Measurements from ENCODE around the gene GBX2.

GBX2 gene

GRCh38 chr2:236168110-236169080, at the start of gene GBX2:
Gene GBX2, minus strand, starts transcription at chr2:236168386. Its CDS starts 415 bp downstream, at chr2:236167971.
- peak; percentile 14 for DNase-seq (ENCODE audit: low read depth, low spot score)
- no peak within 1 kb of the TSS for H3K27ac ChIP-seq

DNA sequence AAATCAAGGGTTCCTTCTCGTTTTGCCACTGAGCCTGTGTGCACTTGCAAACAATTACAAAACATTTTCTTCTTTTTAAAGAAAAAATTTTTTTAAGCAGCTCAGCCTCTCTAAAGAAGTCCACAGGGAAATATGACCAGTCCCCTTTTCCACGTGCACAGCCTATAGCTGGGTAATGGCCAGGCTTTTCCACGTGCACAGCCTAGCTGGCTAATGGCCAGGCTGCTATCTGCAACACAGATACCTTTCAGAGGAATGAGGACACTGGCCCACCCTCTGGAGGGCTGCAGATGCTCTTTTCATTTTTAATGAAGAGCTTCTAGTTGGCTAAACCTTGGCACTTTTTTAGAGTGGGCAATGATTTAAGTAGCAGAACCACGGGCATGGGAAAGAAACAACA, 49.7 kb upstream of the GBX2 start:
- H3K27ac ChIP-seq = no peak overlapping the region
- no peak for DNase-seq (ENCODE audit: low read depth, low spot score)

GRCh38 chr2:236216711-236217110, 48.5 kb upstream of the GBX2 start:
- no peak for DNase-seq (ENCODE audit: low read depth, low spot score)

GRCh38 chr2:236215761-236216333, 47.7 kb upstream of the GBX2 start:
- H3K27ac ChIP-seq = no peak overlapping the region
- no peak for DNase-seq (ENCODE audit: low read depth, low spot score)

More at GRCh38 chr2:236216711-236217110, 48.5 kb upstream of the GBX2 start:
- H3K27ac ChIP-seq = no peak overlapping the region

- no peak for DNase-seq (ENCODE audit: low read depth, low spot score)
- no peak overlapping the region for H3K27ac ChIP-seq
Measured at GRCh38 chr2:236215196-236215595, 47.0 kb upstream of the GBX2 start.

DNA sequence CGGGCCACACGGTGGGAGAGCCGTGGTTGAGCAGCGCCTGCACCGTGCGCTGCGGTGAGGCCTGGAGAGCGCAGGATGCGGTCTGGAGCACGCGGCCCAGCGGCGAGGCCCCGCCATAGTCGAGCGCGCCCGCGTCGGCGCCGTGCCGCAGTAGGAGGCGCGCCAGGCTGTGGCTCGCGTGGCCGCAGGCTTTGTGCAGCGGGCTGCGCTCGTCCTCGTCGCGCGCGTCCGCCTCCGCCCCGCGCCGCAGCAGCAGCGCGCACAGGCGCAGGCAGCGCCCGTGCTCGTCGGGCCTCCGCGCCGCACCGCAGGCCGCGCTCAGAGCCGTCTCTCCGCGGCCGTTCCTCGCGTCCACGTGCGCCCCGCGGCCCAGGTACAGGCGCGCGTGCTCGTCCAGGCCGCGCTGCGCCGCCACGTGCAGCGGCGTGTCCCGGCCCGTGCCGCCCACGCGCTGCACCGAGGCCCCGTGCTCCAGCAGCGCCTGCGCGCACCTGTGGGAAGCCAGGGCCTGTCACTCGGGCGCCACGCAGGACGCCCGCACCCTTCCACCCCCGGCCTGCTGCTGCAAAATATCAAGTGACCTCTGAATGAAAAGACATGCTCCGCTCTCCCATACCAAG, 46.3 kb upstream of the GBX2 start:
- no peak overlapping the region for H3K27ac ChIP-seq
- no peak for DNase-seq (ENCODE audit: low read depth, low spot score)

GRCh38 chr2:236211296-236211695, 43.1 kb upstream of the GBX2 start:
- no peak overlapping the region for H3K27ac ChIP-seq
- DNase-seq (ENCODE audit: low read depth, low spot score) = no peak

DNA sequence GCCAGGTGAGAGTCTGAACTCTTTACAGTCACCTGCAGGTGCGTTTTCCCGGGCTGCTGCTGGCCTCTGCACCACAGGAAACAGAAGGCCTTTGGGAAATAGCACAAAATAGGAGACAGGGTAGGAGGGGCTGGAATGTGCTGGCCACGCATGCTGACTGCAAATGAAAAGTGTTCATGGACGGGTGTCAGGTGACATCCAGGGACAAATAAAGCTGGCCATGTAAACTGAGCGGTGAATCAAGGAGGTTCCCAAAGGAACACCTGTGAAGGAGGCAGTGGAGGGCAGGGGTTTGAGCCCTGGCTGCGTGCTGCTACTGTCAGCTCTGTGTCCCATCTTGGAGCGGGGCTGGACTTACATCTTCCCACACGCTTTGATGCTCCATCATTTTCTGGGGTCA, 42.4 kb upstream of the GBX2 start:
- no peak overlapping the region for H3K27ac ChIP-seq
- no peak for DNase-seq (ENCODE audit: low read depth, low spot score)

DNA sequence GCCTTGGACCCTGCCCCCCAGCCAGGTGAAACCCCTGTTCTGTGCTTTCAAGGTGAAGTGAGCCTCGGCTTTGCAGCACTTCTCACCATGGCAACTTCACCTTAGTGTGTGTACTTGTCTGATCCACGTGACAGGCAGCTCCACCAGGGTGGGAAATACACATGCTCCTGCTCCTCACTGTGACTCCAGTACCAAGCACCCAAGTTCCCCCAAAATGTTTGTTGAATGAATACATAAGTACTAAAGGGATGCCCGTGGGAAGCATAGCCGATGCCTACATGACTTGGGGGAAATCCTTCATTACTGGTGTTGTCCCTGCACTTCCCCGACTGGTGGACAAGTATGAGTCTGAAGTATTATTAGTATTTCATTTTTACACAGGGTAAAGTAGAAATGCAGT, 41.8 kb upstream of the GBX2 start:
- no peak overlapping the region for H3K27ac ChIP-seq
- DNase-seq (ENCODE audit: low read depth, low spot score) = no peak

GRCh38 chr2:236209535-236209934, 41.3 kb upstream of the GBX2 start:
- H3K27ac ChIP-seq = no peak overlapping the region
- DNase-seq (ENCODE audit: low read depth, low spot score) = no peak

GRCh38 chr2:236208019-236208926, 40.1 kb upstream of the GBX2 start:
- no peak for DNase-seq (ENCODE audit: low read depth, low spot score)
- H3K27ac ChIP-seq = no peak overlapping the region

- no peak overlapping the region for H3K27ac ChIP-seq
- DNase-seq (ENCODE audit: low read depth, low spot score) = no peak
Measured at GRCh38 chr2:236207472-236207871, 39.3 kb upstream of the GBX2 start.

- no peak overlapping the region for H3K27ac ChIP-seq
- no peak for DNase-seq (ENCODE audit: low read depth, low spot score)
Measured at GRCh38 chr2:236205867-236206645, 37.9 kb upstream of the GBX2 start.

DNA sequence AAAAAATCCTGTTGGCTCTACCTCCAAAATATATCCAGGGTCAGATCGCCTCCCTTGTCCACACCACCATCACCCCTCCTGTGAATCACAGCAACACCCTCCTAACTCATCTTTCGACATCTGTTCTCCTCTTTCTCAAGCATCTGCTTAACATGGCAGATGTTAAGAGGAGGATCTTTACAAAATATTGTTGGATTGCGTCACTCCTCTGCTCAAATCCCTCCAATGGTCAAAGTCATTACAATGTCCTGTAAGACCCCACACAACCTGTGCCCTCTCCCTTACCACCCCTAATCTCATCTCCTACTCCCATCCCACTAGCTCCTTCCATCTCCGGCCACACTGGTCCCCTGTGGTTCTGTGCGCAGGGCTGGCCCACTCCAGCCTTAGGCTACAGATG, 36.8 kb upstream of the GBX2 start:
- no peak for DNase-seq (ENCODE audit: low read depth, low spot score)
- H3K27ac ChIP-seq = no peak overlapping the region

GRCh38 chr2:236200378-236200777, 32.2 kb upstream of the GBX2 start:
- DNase-seq (ENCODE audit: low read depth, low spot score) = no peak
- no peak overlapping the region for H3K27ac ChIP-seq

- H3K27ac ChIP-seq = no peak overlapping the region
- DNase-seq (ENCODE audit: low read depth, low spot score) = no peak
Measured at GRCh38 chr2:236196366-236196765, 28.2 kb upstream of the GBX2 start.

DNA sequence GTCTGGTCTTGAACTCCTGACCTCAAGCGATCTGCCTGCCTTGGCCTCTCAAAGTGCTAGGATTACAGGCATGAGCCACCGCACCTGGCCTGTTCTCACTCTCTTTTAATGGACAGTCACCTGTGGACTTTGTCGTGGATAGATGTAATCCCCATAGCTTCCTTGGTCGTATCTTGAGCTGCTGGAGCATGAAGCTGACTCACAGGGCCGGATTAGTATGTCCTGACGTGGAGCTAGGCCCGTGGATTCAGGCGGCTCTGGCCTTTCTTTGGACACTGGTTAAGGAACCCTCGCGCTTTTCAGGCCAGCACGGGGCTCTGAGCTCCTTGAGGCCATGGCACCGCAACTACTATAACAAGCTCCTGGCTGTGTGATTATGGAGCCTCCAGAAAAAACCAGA, 27.5 kb upstream of the GBX2 start:
- DNase-seq (ENCODE audit: low read depth, low spot score) = no peak
- no peak overlapping the region for H3K27ac ChIP-seq

- no peak for DNase-seq (ENCODE audit: low read depth, low spot score)
- H3K27ac ChIP-seq = no peak overlapping the region
Measured at GRCh38 chr2:236194786-236195185, 26.6 kb upstream of the GBX2 start.

GRCh38 chr2:236193026-236193425, 24.8 kb upstream of the GBX2 start:
- H3K27ac ChIP-seq = no peak overlapping the region

More at GRCh38 chr2:236193026-236193425, 24.8 kb upstream of the GBX2 start:
- no peak for DNase-seq (ENCODE audit: low read depth, low spot score)
